ENCODE data around the gene PTPRG. TPM values are rescaled to one million over a fixed set of nuclear protein-coding genes. Genes with fewer than 3 reads are reported as not detected.

The PTPRG gene
- total RNA-seq, 2 donors from 2014 or later, result 76.5 to 108 TPM

GRCh38 chr3:62249484-62249776 is 688.1 kb downstream of the PTPRG start:
- 89% methylated on average over 1 of the region's 1 CpG; no CpG with 5 or more reads in 1 of the 2 experiments for WGBS, 2 experiments (ENCODE audit: insufficient coverage in 1 of 2, insufficient read length in 1 of 2)
- H3K27me3 ChIP-seq (ENCODE audit: control insufficient read depth, insufficient read depth, low read length, poor library complexity, severe bottlenecking), result no peaks in the 10 kb centered on the region
- DNase-seq, result no peak
- no peaks in the 10 kb centered on the region for H3K9me3 Mint-ChIP-seq
- no peak overlapping the region for H3K4me3 Mint-ChIP-seq
- H3K27ac ChIP-seq (ENCODE audit: low read depth, low read length), result no peak overlapping the region
- H3K9me3 ChIP-seq (ENCODE audit: control insufficient read depth, low read length), result no peaks in the 10 kb centered on the region
- peaks cover 7% of the 10 kb centered on the region for H3K4me1 ChIP-seq (ENCODE audit: control insufficient read depth, insufficient read depth, low read length)
- no peaks in the 10 kb centered on the region for H3K36me3 Mint-ChIP-seq (ENCODE audit: low read depth)
- H3K27me3 Mint-ChIP-seq (ENCODE audit: insufficient read depth), result no peaks in the 10 kb centered on the region
- H3K27ac Mint-ChIP-seq, result no peak overlapping the region
- H3K4me3 ChIP-seq (ENCODE audit: low read length), result no peak overlapping the region
- H3K4me1 Mint-ChIP-seq, result peaks cover 2% of the 10 kb centered on the region
- H3K9ac ChIP-seq (ENCODE audit: extremely low read depth, low read length, poor library complexity, severe bottlenecking), result no peak overlapping the region
- peaks cover 4% of the 10 kb centered on the region for H3K36me3 ChIP-seq (ENCODE audit: control insufficient read depth, insufficient read depth, low read length)
- no peak for TF ChIP-seq CTCF (conservative IDR thresholded peaks at IDR 0.05)

- no peak overlapping the region for H3K9ac ChIP-seq (ENCODE audit: extremely low read depth, low read length, poor library complexity, severe bottlenecking)
- no peak overlapping the region for H3K4me3 ChIP-seq (ENCODE audit: low read length)
- no peaks in the 10 kb centered on the region for H3K27me3 Mint-ChIP-seq (ENCODE audit: insufficient read depth)
- DNase-seq, result no peak
- 90 to 100% methylated on average over 1 to 2 of the region's 2 CpGs for WGBS, 2 experiments (ENCODE audit: insufficient coverage in 1 of 2, insufficient read length in 1 of 2)
- H3K9me3 ChIP-seq (ENCODE audit: control insufficient read depth, low read length), result no peaks in the 10 kb centered on the region
- no peaks in the 10 kb centered on the region for H3K27me3 ChIP-seq (ENCODE audit: control insufficient read depth, insufficient read depth, low read length, poor library complexity, severe bottlenecking)
- no peaks in the 10 kb centered on the region for H3K9me3 Mint-ChIP-seq
- H3K27ac ChIP-seq (ENCODE audit: low read depth, low read length), result no peak overlapping the region
- no peak for TF ChIP-seq CTCF (conservative IDR thresholded peaks at IDR 0.05)
- H3K27ac Mint-ChIP-seq, result no peak overlapping the region
- no peak overlapping the region for H3K4me3 Mint-ChIP-seq
- peaks cover 7% of the 10 kb centered on the region for H3K4me1 ChIP-seq (ENCODE audit: control insufficient read depth, insufficient read depth, low read length)
- peaks cover 2% of the 10 kb centered on the region for H3K36me3 Mint-ChIP-seq (ENCODE audit: low read depth)
- H3K36me3 ChIP-seq (ENCODE audit: control insufficient read depth, insufficient read depth, low read length), result no peaks in the 10 kb centered on the region
- peaks cover 2% of the 10 kb centered on the region for H3K4me1 Mint-ChIP-seq
Observed at GRCh38 chr3:62249855-62250543, 688.6 kb downstream of the PTPRG start.

GRCh38 chr3:62252438-62253157 is 691.2 kb downstream of the PTPRG start:
- Histone ChIP-seq H3K27ac (ENCODE audit: low read depth, low read length) (no peak overlapping the region), H3K36me3 (ENCODE audit: control insufficient read depth, insufficient read depth, low read length) (peaks cover 14% of the 10 kb centered on the region), H3K4me1 (ENCODE audit: control insufficient read depth, insufficient read depth, low read length) (peaks cover 7% of the 10 kb centered on the region), H3K4me3 (ENCODE audit: low read length) (no peak overlapping the region), H3K27me3 (ENCODE audit: control insufficient read depth, insufficient read depth, low read length, poor library complexity, severe bottlenecking) (no peaks in the 10 kb centered on the region), H3K9me3 (ENCODE audit: control insufficient read depth, low read length) (no peaks in the 10 kb centered on the region), H3K9ac (ENCODE audit: extremely low read depth, low read length, poor library complexity, severe bottlenecking) (no peak overlapping the region)
- Mint-ChIP-seq H3K36me3 (ENCODE audit: low read depth) (peaks cover 8% of the 10 kb centered on the region), H3K9me3 (no peaks in the 10 kb centered on the region), H3K4me1 (no peaks in the 10 kb centered on the region), H3K27me3 (ENCODE audit: insufficient read depth) (no peaks in the 10 kb centered on the region), H3K27ac (no peak overlapping the region), H3K4me3 (no peak overlapping the region)
- DNase-seq, result no peak
- TF ChIP-seq CTCF (conservative IDR thresholded peaks at IDR 0.05), result no peak
- WGBS, 2 experiments (ENCODE audit: insufficient coverage in 1 of 2, insufficient read length in 1 of 2), result 97 to 100% methylated on average over 2 of the region's 2 CpGs
